ENCODE data around the gene ADGRV1. TPM values are rescaled to one million over a fixed set of nuclear protein-coding genes. Genes with fewer than 3 reads are reported as not detected.
A peak's percentile ranks its signal among the peaks of the same experiment; 100 is the strongest.

The ADGRV1 gene
- total RNA-seq, 1 donor from 2014 or later: 0.13 TPM

DNA sequence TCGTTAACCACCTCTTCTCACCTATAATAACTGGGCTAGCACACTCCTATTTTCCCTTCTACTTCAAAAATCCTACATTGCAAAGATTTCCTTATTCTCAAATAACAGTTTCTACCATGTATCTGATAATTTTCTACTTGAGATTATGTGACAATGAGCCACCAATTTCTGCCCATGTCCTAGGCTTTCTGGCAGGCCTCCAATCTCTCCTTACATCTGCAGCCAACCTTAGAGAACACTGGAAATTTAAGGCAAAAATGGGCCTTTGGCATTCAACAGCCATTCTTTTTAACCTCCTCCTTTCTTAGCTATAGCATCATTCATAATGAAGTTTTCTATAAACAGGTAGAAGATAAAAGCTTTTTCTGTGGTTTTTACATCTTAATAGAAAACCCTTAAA is 599.4 kb downstream of the ADGRV1 start:
- ATAC-seq (ENCODE audit: low read depth): no peak
- ChIA-PET CTCF (no interaction called here), POLR2A (interaction anchor here (0.6 kb wide), 1 partner anchor 206 kb away, joined by 6 read pairs; no protein-coding TSS in a partner anchor)
- intact Hi-C loops (cut with micrococcal nuclease): no loop called here
- TF ChIP-seq CTCF (IDR thresholded peaks at IDR 0.05): no peak
- H3K27me3 Mint-ChIP-seq: no peaks in the 10 kb centered on the region
- H3K9me3 Mint-ChIP-seq: no peaks in the 10 kb centered on the region
- DNase-seq: no peak
- H3K36me3 Mint-ChIP-seq (ENCODE audit: low read depth): no peaks in the 10 kb centered on the region
- peaks cover 12% of the 10 kb centered on the region for H3K4me1 Mint-ChIP-seq
- no peak overlapping the region for H3K4me3 Mint-ChIP-seq
- no peak overlapping the region for H3K27ac Mint-ChIP-seq

DNA sequence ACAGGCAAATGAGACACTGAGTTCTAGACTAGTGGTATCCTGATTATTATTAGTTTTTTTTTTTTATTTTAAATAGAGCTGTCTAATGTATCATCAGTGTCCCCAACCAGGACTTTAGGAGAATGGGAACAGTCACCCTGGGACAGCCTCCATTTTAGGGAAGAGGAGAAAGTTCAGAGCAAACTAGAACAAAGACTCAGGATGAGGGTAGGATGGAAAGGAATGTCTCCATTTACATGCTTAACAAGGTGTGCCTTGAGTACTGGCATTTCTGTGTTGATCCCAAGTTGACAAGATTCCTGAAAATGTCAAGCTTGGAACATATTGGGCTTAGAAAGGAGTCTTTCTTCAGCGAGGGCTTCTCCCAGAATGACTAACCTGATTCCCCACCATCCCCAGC is 601.0 kb downstream of the ADGRV1 start:
- Mint-ChIP-seq H3K36me3 (ENCODE audit: low read depth) (no peaks in the 10 kb centered on the region), H3K9me3 (no peaks in the 10 kb centered on the region), H3K4me3 (no peak overlapping the region), H3K27me3 (no peaks in the 10 kb centered on the region), H3K27ac (no peak overlapping the region), H3K4me1 (peaks cover 16% of the 10 kb centered on the region)
- TF ChIP-seq CTCF (IDR thresholded peaks at IDR 0.05): no peak
- ATAC-seq (ENCODE audit: low read depth) (no peak), DNase-seq (no peak)
- intact Hi-C loops (cut with micrococcal nuclease): no loop called here
- ChIA-PET CTCF (no interaction called here), POLR2A (no interaction called here)

- Mint-ChIP-seq H3K27ac (no peak overlapping the region), H3K4me1 (peaks cover 16% of the 10 kb centered on the region), H3K4me3 (no peak overlapping the region), H3K9me3 (no peaks in the 10 kb centered on the region), H3K27me3 (no peaks in the 10 kb centered on the region), H3K36me3 (ENCODE audit: low read depth) (no peaks in the 10 kb centered on the region)
- intact Hi-C loops (cut with micrococcal nuclease): no loop called here
- CTCF ChIA-PET: no interaction called here
- ATAC-seq (ENCODE audit: low read depth) (no peak), DNase-seq (no peak)
- no peak for TF ChIP-seq CTCF (IDR thresholded peaks at IDR 0.05)
- POLR2A ChIA-PET: no interaction called here
Observed at GRCh38 chr5:91160714-91161285, 602.2 kb downstream of the ADGRV1 start.

GRCh38 chr5:91162534-91163381 is 604.2 kb downstream of the ADGRV1 start:
- no peak for TF ChIP-seq CTCF (IDR thresholded peaks at IDR 0.05)
- no peaks in the 10 kb centered on the region for H3K36me3 Mint-ChIP-seq (ENCODE audit: low read depth)
- H3K4me3 Mint-ChIP-seq: no peak overlapping the region
- H3K27ac Mint-ChIP-seq: peak overlapping the region; percentile 54
- H3K9me3 Mint-ChIP-seq: no peaks in the 10 kb centered on the region
- intact Hi-C loops (cut with micrococcal nuclease): loop anchor here (2.0 kb wide), 2 partner anchors 20 to 220 kb away; partner anchors contain the start of gene ARRDC3
- DNase-seq: no peak
- H3K4me1 Mint-ChIP-seq: peaks cover 16% of the 10 kb centered on the region
- no peaks in the 10 kb centered on the region for H3K27me3 Mint-ChIP-seq
- POLR2A ChIA-PET: interaction anchor here (1.0 to 1.2 kb wide), 3 partner anchors 218 to 222 kb away, joined by 3 to 6 read pairs (median 5); partner anchors contain the start of gene ARRDC3
- CTCF ChIA-PET: interaction anchor here (0.5 kb wide), 1 partner anchor 16 kb away, joined by 3 read pairs; no protein-coding TSS in a partner anchor
- peak; percentile 96 for ATAC-seq (ENCODE audit: low read depth)

DNA sequence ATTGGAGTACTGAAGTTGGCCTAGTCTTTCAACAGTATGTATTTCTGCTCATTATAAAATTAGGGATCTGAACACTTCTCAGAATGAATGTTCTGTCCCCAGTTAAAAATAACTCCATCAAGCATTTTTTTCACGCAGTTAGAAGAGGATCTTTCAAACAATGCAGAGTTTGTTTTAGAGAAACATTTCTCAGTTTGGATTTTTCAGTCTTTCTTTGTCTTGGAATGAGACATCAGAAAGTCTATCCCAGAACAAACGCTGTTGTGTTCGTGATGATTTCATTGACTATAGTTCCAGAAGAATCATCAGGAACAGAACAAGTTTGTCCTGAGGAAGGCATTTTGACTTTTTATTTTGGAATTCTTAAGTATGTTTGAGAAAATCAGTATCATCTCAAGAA is 605.8 kb downstream of the ADGRV1 start:
- POLR2A ChIA-PET: interaction anchor here (0.6 kb wide), 1 partner anchor 202 kb away, joined by 4 read pairs; no protein-coding TSS in a partner anchor
- ATAC-seq (ENCODE audit: low read depth) (no peak), DNase-seq (no peak)
- no peak overlapping the region for H3K27ac Mint-ChIP-seq
- no peaks in the 10 kb centered on the region for H3K36me3 Mint-ChIP-seq (ENCODE audit: low read depth)
- no peaks in the 10 kb centered on the region for H3K27me3 Mint-ChIP-seq
- no peaks in the 10 kb centered on the region for H3K9me3 Mint-ChIP-seq
- H3K4me3 Mint-ChIP-seq: no peak overlapping the region
- TF ChIP-seq CTCF (IDR thresholded peaks at IDR 0.05): no peak
- H3K4me1 Mint-ChIP-seq: peaks cover 16% of the 10 kb centered on the region
- intact Hi-C loops (cut with micrococcal nuclease): no loop called here
- CTCF ChIA-PET: no interaction called here

Measured in activated B cell treated with CpG ODN at 0.5 μM for 24 hours (primary cell).